ENCODE data around the gene MCTS1.

DNA sequence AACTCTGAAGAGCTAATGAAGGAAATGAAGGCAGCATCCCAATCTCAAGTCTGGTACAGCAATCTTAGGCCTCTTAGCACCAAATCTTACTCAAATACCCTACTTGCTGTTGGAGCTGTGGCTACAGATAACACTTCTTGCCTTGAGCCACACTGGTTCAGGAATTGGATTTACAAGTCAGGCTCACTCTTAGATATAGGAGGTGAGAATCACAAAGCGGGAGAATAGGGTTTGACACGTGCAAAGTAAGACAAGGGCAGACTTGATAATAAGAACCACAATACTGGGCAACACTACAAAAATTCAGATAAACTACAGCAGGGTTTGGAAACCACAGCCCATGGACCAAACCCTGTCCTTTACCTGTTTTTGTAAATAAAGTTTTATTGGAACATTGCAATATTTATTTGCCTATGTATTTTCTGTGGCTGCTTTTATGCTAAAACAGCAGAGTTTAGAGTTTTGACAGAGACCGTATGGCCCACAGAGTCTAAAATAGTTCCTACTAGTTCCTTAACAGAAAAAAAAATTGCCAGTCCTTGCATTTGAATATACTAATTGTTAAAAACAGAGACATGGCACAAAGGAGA is 33.8 kb upstream of the MCTS1 start:
- TF ChIP-seq CTCF (IDR thresholded peaks at IDR 0.05) (no peak), POLR2A (IDR thresholded peaks at IDR 0.05) (no peak)
